RWPE1 (cell line): ENCODE measurements around the gene ABCA5.

Experiments
- CTCF ChIA-PET: fragments of 350-600 bp; sonication (Branson Sonifier 250); formaldehyde crosslinking; extraction: SDS; loops from one replicate; lab custom pipeline; 2021; lab: Yijun Ruan, JAX
- POLR2A ChIA-PET: fragments of 400-600 bp; formaldehyde crosslinking; extraction: SDS; loops from one replicate; lab custom pipeline; 2020; ENCODE audit warnings: antibody characterized with exemption; ENCODE audit not compliant: low non-redundant PET; lab: Yijun Ruan, JAX
- DNase-seq: peaks from one replicate; pipeline ENCODE4 v3.0.0; 2012; ENCODE audit warnings: low spot score
- H3K27ac ChIP-seq: fragments of 450-650 bp; 2 replicates; pipeline ENCODE4 v1.5.1; 2017
- CTCF ChIP-seq: fragments of 450-650 bp; conservative IDR thresholded peaks from 2 replicates; pipeline ENCODE4 v1.5.1; 2017; ENCODE audit warnings: low read depth, mild to moderate bottlenecking

ABCA5 gene

GRCh38 chr17:69335058-69335457 is 8.1 kb upstream of the ABCA5 start:
- DNase-seq: peak; percentile 54
- ChIA-PET CTCF (interaction anchor here (0.5 to 3.9 kb wide), 13 partner anchors 8 to 1034 kb away, joined by 3 to 23 read pairs (median 4); partner anchors contain the start of gene ABCA5), POLR2A (interaction anchor here (0.7 kb wide), 1 partner anchor 11 kb away, joined by 5 read pairs; no protein-coding TSS in a partner anchor)
- no peak overlapping the region for H3K27ac ChIP-seq
- TF ChIP-seq CTCF: peak; percentile 61

GRCh38 chr17:69333561-69333960 is 6.6 kb upstream of the ABCA5 start:
- CTCF ChIA-PET: interaction anchor here (0.5 to 3.9 kb wide), 3 partner anchors 191 to 1298 kb away, joined by 3 to 23 read pairs (median 4); no protein-coding TSS in a partner anchor
- POLR2A ChIA-PET: no interaction called here
- DNase-seq: no peak
- H3K27ac ChIP-seq: no peak overlapping the region
- TF ChIP-seq CTCF: no peak

- no peak for DNase-seq
- H3K27ac ChIP-seq: no peak overlapping the region
- ChIA-PET POLR2A (no interaction called here), CTCF (no interaction called here)
- TF ChIP-seq CTCF: no peak
Measured at GRCh38 chr17:69331756-69332155, 4.8 kb upstream of the ABCA5 start.

GRCh38 chr17:69326377-69327059 is 415 bp downstream of the ABCA5 start:
- ChIA-PET POLR2A (interaction anchor here (0.5 to 0.6 kb wide), 2 partner anchors 8 to 855 kb away, joined by 3 read pairs; no protein-coding TSS in a partner anchor), CTCF (interaction anchor here (0.7 to 0.9 kb wide), 3 partner anchors 9 to 196 kb away, joined by 3 to 5 read pairs (median 4); no protein-coding TSS in a partner anchor)
- peak overlapping the region; percentile 88 for H3K27ac ChIP-seq
- TF ChIP-seq CTCF: no peak
- DNase-seq: peak; percentile 30

- H3K27ac ChIP-seq: peak overlapping the region; percentile 88
- TF ChIP-seq CTCF: no peak
- ChIA-PET CTCF (interaction anchor here (0.7 kb wide), 2 partner anchors 72 to 685 kb away, joined by 3 read pairs; no protein-coding TSS in a partner anchor), POLR2A (interaction anchor here (0.5 kb wide), 1 partner anchor 856 kb away, joined by 3 read pairs; no protein-coding TSS in a partner anchor)
- DNase-seq: peak; percentile 34
Measured at GRCh38 chr17:69325518-69326376, 1.2 kb downstream of the ABCA5 start.

- CTCF ChIA-PET: no interaction called here
- DNase-seq: no peak
- no peak overlapping the region for H3K27ac ChIP-seq
- no peak for TF ChIP-seq CTCF
- POLR2A ChIA-PET: no interaction called here
Measured at GRCh38 chr17:69323806-69324205, 3.1 kb downstream of the ABCA5 start.
